Activated CD4-positive, alpha-beta memory T cell treated with anti-CD3 and anti-CD28 coated beads for 36 hours (primary cell): Measurements from ENCODE around the gene ABCC4. TPM values are rescaled to one million over a fixed set of nuclear protein-coding genes. Genes with fewer than 3 reads are reported as not detected.

Source experiments
- CTCF ChIA-PET: fragments of 350-600 bp; sonication (Branson Sonifier 250); formaldehyde crosslinking; loops from one replicate; lab custom pipeline; 2021; ENCODE audit warnings: antibody characterized with exemption, inconsistent platforms; lab: Charles Lee
- POLR2A ChIA-PET: fragments of 350-600 bp; sonication (Branson Sonifier 250); formaldehyde crosslinking; loops from one replicate; lab custom pipeline; 2021; ENCODE audit warnings: antibody characterized with exemption; lab: Charles Lee
- DNase-seq: peaks from one replicate; pipeline ENCODE4 v3.0.0-alpha.2; 2020
- H3K27ac Mint-ChIP-seq: one replicate; pipeline ENCODE4 v1.8.0; 2021; ENCODE audit warnings: mixed read lengths
- H3K27me3 Mint-ChIP-seq: one replicate; pipeline ENCODE4 v1.8.0; 2021; ENCODE audit warnings: mixed read lengths
- H3K36me3 Mint-ChIP-seq: one replicate; pipeline ENCODE4 v1.8.0; 2021; ENCODE audit warnings: mixed read lengths
- H3K4me1 Mint-ChIP-seq: one replicate; pipeline ENCODE4 v1.8.0; 2021; ENCODE audit warnings: low read depth, mixed read lengths
- H3K4me3 Mint-ChIP-seq: one replicate; pipeline ENCODE4 v1.8.0; 2021; ENCODE audit warnings: mild to moderate bottlenecking, mixed read lengths
- H3K9me3 Mint-ChIP-seq: one replicate; pipeline ENCODE4 v1.8.0; 2021; ENCODE audit warnings: mixed read lengths
- intact Hi-C: fragments of 100-400 bp; cut with micrococcal nuclease; formaldehyde crosslinking; loops from one replicate; pipeline ENCODE4 v1.15.1; 2023
- total RNA-seq, 2 experiments: library from RNA; stranded (reverse); gene quantifications; one replicate each; pipeline ENCODE4 v1.2.3, GENCODE V29; 2021

The ABCC4 gene
- total RNA-seq, 2 experiments from 2014 or later, result 6.9 to 8.7 TPM

DNA sequence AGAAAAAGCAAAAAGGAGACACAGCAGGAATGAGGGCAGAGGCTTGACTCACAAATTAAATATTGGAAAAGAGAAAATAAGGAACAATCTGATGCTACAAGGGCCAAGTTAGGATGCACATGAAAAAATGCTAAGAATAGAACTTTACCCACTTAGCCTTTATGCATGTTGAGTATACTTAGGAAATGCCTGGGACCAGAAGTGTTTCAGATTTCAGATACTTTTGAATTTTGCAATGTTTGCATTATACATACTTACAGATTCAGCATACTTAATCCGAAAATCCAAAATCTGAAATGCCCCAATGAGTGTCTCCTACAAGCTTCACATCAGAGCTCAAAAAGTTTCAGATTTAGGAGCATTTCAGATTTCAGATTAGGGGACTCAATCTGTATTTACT is 262.3 kb downstream of the ABCC4 start:
- intact Hi-C loops, result no loop called here
- H3K27ac Mint-ChIP-seq, result no peak overlapping the region
- peaks cover 6% of the 10 kb centered on the region for H3K4me1 Mint-ChIP-seq
- no peak for DNase-seq
- CTCF ChIA-PET, result no interaction called here
- H3K36me3 Mint-ChIP-seq, result peaks cover 49% of the 10 kb centered on the region
- POLR2A ChIA-PET, result no interaction called here
- no peak overlapping the region for H3K4me3 Mint-ChIP-seq
- no peaks in the 10 kb centered on the region for H3K27me3 Mint-ChIP-seq
- H3K9me3 Mint-ChIP-seq, result no peaks in the 10 kb centered on the region

DNA sequence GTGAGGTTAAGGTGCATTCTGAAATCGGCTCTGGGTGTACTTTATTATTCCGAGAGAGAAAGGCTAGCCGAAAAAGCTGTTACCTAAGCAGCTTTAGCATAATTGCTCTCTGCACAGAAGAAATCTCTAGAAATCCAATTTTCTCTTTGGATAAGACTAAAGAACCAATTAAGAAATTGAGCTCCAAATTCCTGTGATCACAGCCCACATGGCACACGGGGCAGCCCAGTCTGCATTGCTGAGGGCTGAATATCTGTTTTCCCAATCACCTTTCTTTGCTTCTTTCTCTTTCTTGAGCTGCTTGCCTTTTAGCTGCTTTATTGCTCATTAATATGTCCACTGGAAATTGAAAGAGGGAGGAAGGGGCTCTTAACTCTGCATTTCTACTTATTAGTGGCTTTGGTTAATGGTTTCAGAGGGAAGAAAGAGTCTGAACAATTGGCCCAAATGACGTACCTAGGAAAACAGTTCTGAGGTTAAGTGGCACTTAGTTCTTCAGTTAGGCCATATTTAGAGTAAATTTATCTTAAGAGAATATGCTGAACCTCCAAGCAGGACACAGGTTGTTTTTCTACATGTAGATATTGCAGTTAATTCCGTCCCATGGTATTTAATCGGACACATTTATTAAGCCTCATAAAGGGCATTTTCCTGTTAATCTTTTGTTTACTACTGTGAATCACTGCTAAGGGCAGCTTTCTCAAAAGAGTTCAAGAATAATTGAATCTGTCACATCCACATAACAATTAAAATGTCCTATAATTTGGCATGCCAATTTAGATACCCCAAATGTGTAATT is 265.7 kb downstream of the ABCC4 start:
- Mint-ChIP-seq H3K27me3 (no peaks in the 10 kb centered on the region), H3K4me3 (no peak overlapping the region), H3K4me1 (peaks cover 6% of the 10 kb centered on the region), H3K36me3 (peaks cover 34% of the 10 kb centered on the region), H3K27ac (no peak overlapping the region), H3K9me3 (no peaks in the 10 kb centered on the region)
- ChIA-PET CTCF (no interaction called here), POLR2A (no interaction called here)
- DNase-seq, result no peak
- intact Hi-C loops, result no loop called here

DNA sequence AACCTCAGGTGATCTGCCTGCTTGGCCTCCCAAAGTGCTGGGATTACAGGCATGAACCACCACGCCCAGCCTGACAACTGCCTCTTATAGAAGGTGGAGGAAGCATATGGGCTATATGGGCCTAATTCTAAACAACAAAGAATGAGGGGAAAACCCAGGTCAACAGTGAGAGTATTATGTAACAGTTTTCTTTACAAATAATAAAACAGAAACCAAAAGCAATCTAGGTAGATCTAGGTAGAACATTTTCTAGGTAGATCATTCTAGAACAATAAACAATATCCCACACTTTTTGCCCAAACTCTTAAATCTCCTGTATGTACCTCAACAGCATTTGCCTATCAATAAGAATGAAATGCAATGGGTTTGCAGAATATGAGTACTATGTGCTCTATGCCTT is 267.4 kb downstream of the ABCC4 start:
- no peak for DNase-seq
- CTCF ChIA-PET, result no interaction called here
- POLR2A ChIA-PET, result no interaction called here
- intact Hi-C loops, result no loop called here
- H3K36me3 Mint-ChIP-seq, result peaks cover 24% of the 10 kb centered on the region
- H3K9me3 Mint-ChIP-seq, result no peaks in the 10 kb centered on the region
- H3K4me1 Mint-ChIP-seq, result peaks cover 6% of the 10 kb centered on the region
- H3K4me3 Mint-ChIP-seq, result no peak overlapping the region
- H3K27ac Mint-ChIP-seq, result no peak overlapping the region
- H3K27me3 Mint-ChIP-seq, result no peaks in the 10 kb centered on the region

- DNase-seq, result no peak
- Mint-ChIP-seq H3K4me1 (peaks cover 6% of the 10 kb centered on the region), H3K36me3 (peaks cover 17% of the 10 kb centered on the region), H3K27ac (no peak overlapping the region), H3K9me3 (peaks cover 10% of the 10 kb centered on the region), H3K4me3 (no peak overlapping the region), H3K27me3 (no peaks in the 10 kb centered on the region)
- intact Hi-C loops, result no loop called here
- ChIA-PET POLR2A (no interaction called here), CTCF (no interaction called here)
These were observed 269.1 kb downstream of the ABCC4 start for GRCh38 chr13:95032121-95032520.

GRCh38 chr13:95030821-95031343 is 270.4 kb downstream of the ABCC4 start:
- ChIA-PET POLR2A (no interaction called here), CTCF (no interaction called here)
- H3K4me3 Mint-ChIP-seq, result no peak overlapping the region
- intact Hi-C loops, result no loop called here
- H3K27ac Mint-ChIP-seq, result no peak overlapping the region
- H3K4me1 Mint-ChIP-seq, result peaks cover 6% of the 10 kb centered on the region
- no peaks in the 10 kb centered on the region for H3K27me3 Mint-ChIP-seq
- no peak for DNase-seq
- H3K9me3 Mint-ChIP-seq, result peaks cover 10% of the 10 kb centered on the region
- peaks cover 17% of the 10 kb centered on the region for H3K36me3 Mint-ChIP-seq

- no peaks in the 10 kb centered on the region for H3K27me3 Mint-ChIP-seq
- H3K4me3 Mint-ChIP-seq, result no peak overlapping the region
- no peak overlapping the region for H3K27ac Mint-ChIP-seq
- DNase-seq, result no peak
- peaks cover 17% of the 10 kb centered on the region for H3K36me3 Mint-ChIP-seq
- ChIA-PET POLR2A (no interaction called here), CTCF (no interaction called here)
- H3K9me3 Mint-ChIP-seq, result peaks cover 10% of the 10 kb centered on the region
- H3K4me1 Mint-ChIP-seq, result no peaks in the 10 kb centered on the region
- intact Hi-C loops, result no loop called here
These were observed 273.6 kb downstream of the ABCC4 start for GRCh38 chr13:95027638-95028037.

- H3K4me1 Mint-ChIP-seq, result no peaks in the 10 kb centered on the region
- H3K27ac Mint-ChIP-seq, result no peak overlapping the region
- no peaks in the 10 kb centered on the region for H3K27me3 Mint-ChIP-seq
- peaks cover 29% of the 10 kb centered on the region for H3K36me3 Mint-ChIP-seq
- H3K4me3 Mint-ChIP-seq, result no peak overlapping the region
- intact Hi-C loops, result no loop called here
- peaks cover 10% of the 10 kb centered on the region for H3K9me3 Mint-ChIP-seq
- ChIA-PET POLR2A (no interaction called here), CTCF (no interaction called here)
- no peak for DNase-seq
These were observed 276.1 kb downstream of the ABCC4 start for GRCh38 chr13:95025116-95025515.

- POLR2A ChIA-PET, result no interaction called here
- intact Hi-C loops, result no loop called here
- peaks cover 10% of the 10 kb centered on the region for H3K9me3 Mint-ChIP-seq
These were observed 277.8 kb downstream of the ABCC4 start for GRCh38 chr13:95023405-95023804.

GRCh38 chr13:95020298-95020987 is 280.8 kb downstream of the ABCC4 start:
- Mint-ChIP-seq H3K36me3 (peaks cover 32% of the 10 kb centered on the region), H3K27ac (no peak overlapping the region), H3K4me3 (no peak overlapping the region), H3K9me3 (no peaks in the 10 kb centered on the region), H3K27me3 (no peaks in the 10 kb centered on the region), H3K4me1 (no peaks in the 10 kb centered on the region)
- DNase-seq, result no peak
- intact Hi-C loops, result no loop called here
- ChIA-PET POLR2A (no interaction called here), CTCF (no interaction called here)

More at GRCh38 chr13:95023405-95023804, 277.8 kb downstream of the ABCC4 start:
- DNase-seq, result no peak
- no peak overlapping the region for H3K27ac Mint-ChIP-seq
- no peak overlapping the region for H3K4me3 Mint-ChIP-seq
- H3K36me3 Mint-ChIP-seq, result peaks cover 33% of the 10 kb centered on the region
- no peaks in the 10 kb centered on the region for H3K4me1 Mint-ChIP-seq
- no peaks in the 10 kb centered on the region for H3K27me3 Mint-ChIP-seq
- CTCF ChIA-PET, result interaction anchor here (0.6 kb wide), 1 partner anchor 98 kb away, joined by 3 read pairs; no protein-coding TSS in a partner anchor

- no peak overlapping the region for H3K4me3 Mint-ChIP-seq
- no peaks in the 10 kb centered on the region for H3K4me1 Mint-ChIP-seq
- H3K27ac Mint-ChIP-seq, result no peak overlapping the region
- intact Hi-C loops, result no loop called here
- ChIA-PET CTCF (no interaction called here), POLR2A (no interaction called here)
- peaks cover 32% of the 10 kb centered on the region for H3K36me3 Mint-ChIP-seq
- no peak for DNase-seq
- no peaks in the 10 kb centered on the region for H3K9me3 Mint-ChIP-seq
- no peaks in the 10 kb centered on the region for H3K27me3 Mint-ChIP-seq
These were observed 281.4 kb downstream of the ABCC4 start for GRCh38 chr13:95019886-95020285.

DNA sequence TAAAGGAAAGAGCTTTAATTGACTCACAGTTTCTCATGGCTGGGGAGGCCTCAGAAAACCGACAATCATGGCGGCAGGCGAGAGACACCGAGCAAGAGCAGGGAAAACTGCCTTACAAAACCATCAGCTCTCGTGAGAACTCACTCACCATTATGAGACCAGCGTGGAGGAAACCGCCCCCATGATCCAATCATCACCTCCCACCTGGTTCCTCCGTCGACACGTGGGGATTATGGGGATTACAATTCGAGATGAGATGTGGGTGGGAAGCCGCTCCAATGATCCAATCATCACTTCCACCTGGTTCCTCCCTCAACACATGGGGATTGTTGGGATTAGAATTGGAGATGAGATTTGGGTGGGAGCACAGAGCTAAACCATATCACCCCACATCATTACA is 293.9 kb downstream of the ABCC4 start:
- intact Hi-C loops, result no loop called here
- Mint-ChIP-seq H3K4me3 (no peak overlapping the region), H3K27ac (no peak overlapping the region), H3K9me3 (no peaks in the 10 kb centered on the region), H3K36me3 (no peaks in the 10 kb centered on the region), H3K27me3 (peaks cover 7% of the 10 kb centered on the region), H3K4me1 (peaks cover 2% of the 10 kb centered on the region)
- POLR2A ChIA-PET, result no interaction called here
- DNase-seq, result no peak
- CTCF ChIA-PET, result no interaction called here

DNA sequence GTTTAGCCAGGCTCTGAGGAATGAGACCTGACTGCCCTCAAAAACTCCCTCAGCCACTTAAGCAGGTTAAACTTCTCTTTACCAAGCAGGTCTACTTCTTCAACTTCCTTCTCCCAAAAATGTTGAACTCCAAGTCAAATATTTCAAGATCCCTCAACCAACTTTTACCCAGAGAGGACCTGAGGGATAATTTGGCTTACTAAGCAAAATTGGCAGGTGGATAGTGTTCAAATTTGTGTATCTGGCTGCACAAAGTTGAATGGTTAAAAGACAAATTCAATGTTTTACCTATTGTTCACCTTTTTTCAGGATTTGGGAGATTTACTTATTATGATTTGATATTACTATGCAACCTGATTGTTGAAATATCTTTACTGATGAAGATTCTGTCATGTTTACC is 296.0 kb downstream of the ABCC4 start:
- intact Hi-C loops, result no loop called here
- POLR2A ChIA-PET, result no interaction called here
- H3K36me3 Mint-ChIP-seq, result no peaks in the 10 kb centered on the region
- peaks cover 11% of the 10 kb centered on the region for H3K27me3 Mint-ChIP-seq
- peaks cover 4% of the 10 kb centered on the region for H3K4me1 Mint-ChIP-seq
- DNase-seq, result no peak
- H3K27ac Mint-ChIP-seq, result no peak overlapping the region
- no peak overlapping the region for H3K4me3 Mint-ChIP-seq
- CTCF ChIA-PET, result no interaction called here
- H3K9me3 Mint-ChIP-seq, result no peaks in the 10 kb centered on the region
